Activated effector memory CD4-positive, alpha-beta T cell treated with Interleukin-2 at 50 U/mL for 16 hours (primary cell): ENCODE results near the gene TRIM75.
"Not testable (repeated sequence)": the region's sequence is repeated elsewhere in the genome, so short reads cannot be mapped to it uniquely, and the experiment has no call there.

ENCODE experiments used
- DNase-seq: peaks from one replicate; pipeline ENCODE4 v3.0.0-alpha.2; 2020

TRIM75 gene

DNA sequence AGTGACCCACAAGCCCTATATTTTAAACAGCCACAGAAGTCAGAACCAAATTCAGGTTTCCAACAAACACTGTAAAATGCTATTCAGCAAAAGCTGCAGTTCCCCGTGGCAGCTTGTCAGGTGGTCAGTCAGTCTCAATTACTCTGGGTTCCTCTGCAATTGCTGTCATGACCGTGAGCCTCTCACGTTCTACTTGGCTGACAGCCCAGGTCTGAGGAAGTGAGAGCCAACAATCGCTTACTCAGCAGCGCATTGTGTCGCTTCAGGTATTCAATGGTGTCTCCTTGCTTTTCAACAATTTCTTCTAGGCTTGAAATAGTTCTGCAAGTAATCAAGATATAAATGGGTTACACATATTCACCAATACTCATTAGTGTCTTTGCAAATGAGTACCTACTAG is 25.8 kb downstream of the TRIM75 start:
- DNase-seq = no peak

DNA sequence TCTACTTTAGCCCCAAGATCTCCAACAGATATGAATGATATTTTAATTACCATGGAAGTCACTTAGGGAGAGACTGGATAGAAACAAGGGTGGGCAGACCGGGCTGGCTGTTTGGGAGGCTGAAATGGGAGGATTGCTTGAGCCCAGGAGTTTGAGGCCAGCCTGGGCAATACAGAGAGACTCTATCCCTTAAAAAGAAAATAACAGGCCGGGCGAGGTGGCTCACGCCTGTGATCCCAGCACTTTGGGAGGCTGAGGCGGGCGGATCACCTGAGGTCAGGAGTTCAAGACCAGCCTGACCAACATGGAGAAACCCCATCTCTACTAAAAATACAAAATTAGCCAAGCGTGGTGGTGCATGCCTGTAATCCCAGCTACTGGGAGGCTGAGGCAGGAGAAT is 31.1 kb downstream of the TRIM75 start:
- not testable (repeated sequence) for DNase-seq

DNA sequence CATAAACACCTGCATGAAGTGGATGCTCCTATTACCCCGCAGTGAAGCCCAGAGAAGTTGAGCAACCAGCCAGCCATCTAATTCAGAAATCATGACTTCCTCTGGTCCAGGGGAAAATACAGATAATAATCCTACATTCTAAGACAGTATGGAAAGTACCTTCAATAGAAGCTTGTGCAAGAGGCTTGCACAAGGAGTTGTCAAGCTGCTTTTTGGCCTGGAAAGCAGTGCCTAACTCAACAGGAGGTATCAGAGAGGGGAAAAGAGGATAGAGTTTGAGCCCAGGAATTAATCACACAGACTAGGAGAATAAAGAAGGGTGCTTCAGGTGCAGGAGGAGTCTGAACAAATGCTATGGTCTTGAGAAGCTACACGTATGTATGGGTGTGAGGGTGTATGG is 32.3 kb downstream of the TRIM75 start:
- no peak for DNase-seq

DNA sequence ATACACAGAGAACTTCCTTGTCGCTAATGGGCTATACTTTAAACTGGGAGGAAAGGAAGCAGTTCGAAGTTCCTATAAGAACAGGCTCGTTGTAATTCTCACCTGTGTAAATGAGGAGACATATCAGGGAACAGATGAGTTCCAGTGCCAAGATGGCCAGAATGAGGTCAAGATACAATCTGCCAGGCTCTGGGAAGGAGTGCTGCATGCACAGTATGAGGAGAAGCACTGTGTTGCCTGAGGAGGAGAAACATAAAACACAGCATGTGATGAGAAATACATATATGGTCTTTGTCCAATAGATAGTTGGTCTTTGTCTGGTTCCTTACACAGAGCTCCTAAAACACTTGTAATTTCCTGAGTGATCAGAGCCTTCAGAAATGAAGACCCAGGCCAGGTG is 34.7 kb downstream of the TRIM75 start:
- no peak for DNase-seq

DNA sequence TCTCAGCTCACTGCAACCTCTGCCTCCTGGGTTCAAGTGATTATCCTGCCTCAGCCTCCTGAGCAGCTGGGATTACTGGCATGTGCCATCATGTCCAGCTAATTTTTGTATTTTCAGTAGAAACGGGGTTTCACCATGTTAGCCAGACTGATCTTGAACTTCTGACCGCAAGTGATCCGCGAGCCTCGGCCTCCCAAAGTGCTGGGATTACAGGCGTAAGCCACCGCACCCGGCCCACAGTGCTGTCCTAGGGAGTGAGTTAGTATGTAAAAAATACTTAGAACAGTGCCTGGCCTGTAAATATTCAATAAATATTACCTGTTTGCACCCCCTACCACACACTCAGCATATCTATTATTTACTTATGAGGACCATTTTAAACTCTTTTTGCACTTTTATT is 38.5 kb downstream of the TRIM75 start:
- not testable (repeated sequence) for DNase-seq

DNA sequence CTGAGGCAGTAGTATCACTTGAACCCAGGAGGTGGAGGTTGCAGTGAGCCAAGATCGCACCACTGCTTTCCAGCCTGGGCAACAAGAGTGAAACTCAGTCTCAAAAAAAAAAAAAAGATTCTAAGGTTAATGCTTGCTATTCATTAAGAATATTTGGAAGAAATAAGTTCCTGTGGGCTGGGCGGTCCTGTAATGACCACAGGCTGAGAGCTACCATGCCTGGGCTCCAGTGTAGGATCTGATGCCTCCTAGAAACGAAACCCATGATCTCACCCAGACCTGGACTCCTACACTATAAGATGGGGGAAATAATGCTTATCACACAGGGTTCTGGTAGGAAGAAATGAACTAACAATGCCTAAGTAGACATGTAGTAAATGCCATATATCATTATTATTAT is 41.2 kb downstream of the TRIM75 start:
- DNase-seq = no peak

DNA sequence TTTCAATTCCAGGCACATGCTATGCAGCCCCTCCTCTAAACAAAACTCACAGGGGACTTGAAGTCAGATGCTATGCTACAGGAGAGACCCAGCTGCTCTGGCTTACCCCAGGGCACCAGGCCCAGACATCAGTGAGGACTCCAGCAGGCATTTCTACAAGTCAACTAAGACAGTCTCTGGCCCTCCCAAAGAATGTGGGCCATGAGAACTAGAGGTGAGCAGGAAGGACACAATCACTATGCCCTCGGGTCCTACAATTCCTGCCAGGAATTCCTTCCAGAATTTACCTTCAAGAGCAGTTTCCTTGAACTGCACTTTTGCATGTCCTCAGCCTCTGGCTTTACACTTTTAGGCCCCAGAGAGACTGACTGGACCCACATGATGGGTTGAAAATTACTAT is 41.6 kb downstream of the TRIM75 start:
- no peak for DNase-seq

DNA sequence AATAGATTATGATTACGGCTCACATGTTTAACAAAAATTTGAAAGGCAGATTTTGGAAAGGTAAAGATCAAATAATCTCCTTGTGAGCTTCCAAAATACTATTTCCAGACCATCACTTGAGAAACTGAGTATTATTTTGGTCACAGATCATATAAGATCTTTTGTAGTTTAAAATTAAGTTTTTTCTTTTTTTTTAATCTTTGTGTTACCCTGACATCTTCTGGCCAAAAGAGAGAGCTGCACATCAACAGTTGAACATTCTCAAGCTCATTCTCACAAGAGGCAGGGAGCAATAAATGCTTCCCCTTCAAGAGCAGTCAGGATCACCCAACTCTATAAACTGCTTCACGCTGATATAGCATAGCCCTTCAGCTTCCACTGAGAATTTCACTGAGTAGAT is 43.1 kb downstream of the TRIM75 start:
- no peak for DNase-seq

DNA sequence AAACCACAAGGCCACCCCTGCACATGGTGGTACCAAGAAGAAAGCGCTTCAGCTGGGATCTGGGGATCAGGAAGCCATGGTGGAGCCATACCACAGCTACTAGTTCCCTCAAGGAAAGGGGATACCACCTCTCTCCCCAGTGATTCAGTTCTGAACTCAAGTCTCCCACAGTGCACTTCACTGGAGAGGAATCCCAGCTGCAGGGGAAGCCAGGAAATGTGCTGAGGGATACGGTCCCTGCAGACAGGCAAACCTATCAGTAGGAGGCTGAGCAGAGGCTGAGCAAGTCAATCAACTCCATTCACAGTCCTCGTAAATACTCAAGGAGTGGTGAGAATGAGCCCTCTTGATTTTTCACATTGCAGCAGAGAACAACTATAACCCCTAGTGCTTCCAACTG is 48.0 kb downstream of the TRIM75 start:
- DNase-seq = no peak

DNA sequence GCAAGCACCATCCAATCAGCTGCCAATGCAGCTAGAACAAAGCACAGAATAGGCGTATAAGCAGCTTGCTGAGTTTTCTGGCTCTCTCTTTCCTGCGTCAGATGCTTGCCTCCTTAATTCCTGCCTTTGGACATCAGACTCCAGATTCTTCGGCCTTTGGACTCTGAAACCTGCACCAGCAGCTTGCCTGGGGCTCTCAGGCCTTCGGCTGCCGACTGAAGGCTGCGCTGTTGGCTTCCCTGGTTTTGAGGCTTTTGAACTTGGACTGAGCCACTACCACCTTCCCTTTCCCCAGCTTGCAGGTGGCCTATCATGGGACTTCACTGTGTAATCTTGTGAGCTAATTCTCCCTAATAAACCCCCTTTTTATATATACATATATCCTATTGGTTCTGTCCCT is 52.9 kb downstream of the TRIM75 start:
- no peak for DNase-seq
